ENCODE results near the gene CDC123.
"Not testable (repeated sequence)": the region's sequence is repeated elsewhere in the genome, so short reads cannot be mapped to it uniquely, and the experiment has no call there.

Gene CDC123

DNA sequence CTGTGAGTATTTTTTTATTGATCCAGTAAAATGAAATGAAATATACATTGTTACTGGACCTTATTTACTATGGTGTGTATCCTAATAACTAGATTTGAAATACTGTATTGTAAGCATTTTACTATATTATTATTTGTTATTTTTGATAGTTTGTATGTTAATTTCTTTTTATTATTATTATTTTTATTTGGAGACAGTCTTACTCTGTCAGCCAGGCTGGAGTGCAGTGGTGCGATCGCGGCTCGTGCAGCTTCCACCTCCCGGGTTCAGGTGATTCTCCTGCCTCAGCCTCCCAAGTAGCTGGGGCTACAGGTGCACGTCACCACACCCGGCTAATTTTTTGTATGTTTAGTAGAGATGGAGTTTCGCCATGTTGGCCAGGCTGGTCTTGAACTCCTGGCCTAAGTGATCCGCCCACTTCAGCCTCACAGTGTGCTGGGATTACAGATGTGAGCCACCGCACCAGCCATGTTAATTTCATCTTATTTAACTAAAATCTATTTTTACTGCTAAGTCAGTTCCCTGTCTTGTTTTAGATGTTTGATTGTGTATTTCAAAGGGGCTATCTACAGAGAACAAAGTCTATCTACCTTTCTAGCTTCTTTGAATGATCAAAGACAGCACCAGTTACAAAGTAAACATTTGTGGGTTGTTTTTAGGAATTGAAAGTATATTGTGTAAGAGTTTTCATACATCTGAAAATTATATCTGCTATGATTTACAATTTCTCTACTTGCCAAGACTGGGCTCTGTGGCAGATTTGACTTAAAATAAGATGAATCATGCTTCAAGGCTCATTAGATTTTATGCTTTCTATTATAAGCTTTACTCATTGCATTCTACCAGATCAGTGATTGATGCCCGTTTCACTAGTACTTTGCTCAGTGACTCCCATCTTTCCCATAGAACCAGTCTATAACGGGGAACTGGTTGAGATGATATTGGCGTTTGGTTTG, 41.6 kb downstream of the CDC123 start:
- DNase-seq, result no peak

DNA sequence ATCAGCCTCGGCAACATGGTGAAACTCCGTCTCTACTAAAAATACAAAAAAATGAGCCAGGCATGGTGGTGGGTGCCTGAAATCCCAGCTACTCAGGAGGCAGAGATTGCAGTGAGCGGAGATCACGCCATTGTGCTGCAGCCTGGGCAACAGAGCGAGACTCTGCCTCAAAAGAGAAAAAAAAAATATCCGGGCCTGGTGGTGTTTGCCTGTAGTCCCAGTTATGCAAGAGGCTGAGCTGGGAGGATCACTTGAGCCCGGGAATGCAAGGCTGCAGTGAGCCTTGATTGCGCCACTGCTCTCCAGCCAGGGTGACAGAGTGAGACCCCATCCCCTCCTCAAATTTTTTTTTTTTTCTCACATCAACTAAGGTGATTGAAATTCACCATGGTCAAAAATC, 42.8 kb downstream of the CDC123 start:
- DNase-seq, result no peak

- peak; percentile 74 for DNase-seq
Observed at GRCh38 chr10:12241810-12242529, 46.0 kb downstream of the CDC123 start.

DNA sequence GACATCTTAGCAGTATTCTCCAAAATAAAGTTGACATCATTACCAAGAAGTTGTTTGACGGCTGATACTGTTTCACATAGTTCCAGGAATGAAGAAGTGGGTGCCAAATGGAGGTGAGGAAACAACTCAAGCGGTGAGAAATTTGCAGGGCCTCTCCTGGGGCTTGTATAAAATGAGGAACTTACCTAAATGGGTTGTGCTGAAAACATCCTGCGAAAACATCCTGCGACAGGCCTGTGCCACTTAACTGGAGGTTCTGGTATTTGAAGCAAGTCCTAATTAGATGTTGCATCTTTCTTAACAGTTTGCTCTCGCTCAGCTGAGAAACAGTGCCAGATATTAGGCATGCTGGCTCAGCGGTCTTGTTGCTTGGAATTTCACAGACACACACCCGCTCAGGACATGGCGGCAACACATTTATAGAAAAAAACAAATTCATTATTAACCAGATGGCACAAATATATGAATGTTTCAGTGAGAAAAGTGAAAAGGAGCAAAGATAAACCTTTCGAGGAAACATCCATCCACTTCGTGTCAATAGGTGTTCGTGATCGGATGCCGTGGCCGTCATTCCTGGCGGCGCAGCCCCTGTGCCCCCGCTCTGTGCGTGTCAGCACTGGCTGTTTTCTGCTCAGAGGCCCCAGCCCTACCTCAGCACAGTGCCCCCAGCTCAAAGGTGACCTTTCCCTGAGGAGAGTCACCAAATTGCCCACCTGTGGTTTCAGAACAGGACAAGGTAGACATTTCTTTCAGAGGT, 48.1 kb downstream of the CDC123 start:
- no peak for DNase-seq

- DNase-seq, result no peak
Observed at GRCh38 chr10:12250181-12250580, 54.2 kb downstream of the CDC123 start.

- DNase-seq, result not testable (repeated sequence)
Observed at GRCh38 chr10:12250702-12251101, 54.7 kb downstream of the CDC123 start.

DNA sequence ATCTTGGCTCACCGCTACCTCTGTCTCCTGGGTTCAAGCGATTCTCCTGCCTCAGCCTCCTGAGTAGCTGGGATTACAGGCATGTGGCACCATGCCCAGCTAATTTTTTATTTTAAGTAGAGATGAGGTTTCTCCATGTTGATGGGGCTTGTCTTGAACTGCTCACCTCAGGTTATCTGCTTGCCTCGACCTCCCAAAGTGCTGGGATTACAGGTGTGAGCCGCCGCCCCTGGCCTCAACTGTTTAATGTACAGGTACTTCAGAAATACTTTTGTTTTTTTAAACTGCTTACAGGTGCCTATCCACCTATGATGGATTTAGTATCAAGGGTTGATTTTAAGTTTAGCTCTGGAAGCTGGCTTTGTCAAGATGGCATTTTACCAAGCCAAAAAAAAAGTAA, 55.6 kb downstream of the CDC123 start:
- DNase-seq, result no peak

DNA sequence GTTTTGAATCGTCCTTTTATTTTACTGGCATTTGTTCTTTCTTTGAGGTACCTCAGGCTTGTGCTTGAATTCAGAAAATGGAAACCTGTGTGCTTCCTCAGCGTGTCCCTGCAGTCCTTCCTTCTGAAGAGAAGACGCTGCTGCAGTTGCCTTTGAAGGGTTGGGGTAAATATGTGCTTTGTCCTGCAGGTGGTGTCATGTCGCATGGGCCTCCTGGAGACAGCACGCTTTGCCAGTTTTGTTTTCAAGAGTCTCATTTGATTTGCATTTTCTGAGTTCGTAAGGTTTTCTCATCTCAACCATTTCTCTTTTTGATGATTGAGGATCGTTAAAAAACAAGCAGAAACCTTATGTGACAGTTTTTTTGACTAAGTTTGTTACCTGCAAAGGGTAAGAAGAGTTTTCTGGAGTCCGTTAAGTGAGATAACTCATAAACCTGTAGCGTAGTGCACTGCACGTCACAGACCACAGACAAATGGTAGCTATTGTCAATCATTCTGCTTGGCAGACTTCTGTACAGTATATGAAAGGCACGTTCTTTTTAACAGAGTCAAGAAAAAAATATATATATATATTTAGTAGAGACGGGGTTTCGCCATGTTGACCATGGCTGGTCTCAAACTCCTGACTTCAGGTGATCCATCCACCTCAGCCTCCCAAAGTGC, 57.0 kb downstream of the CDC123 start:
- no peak for DNase-seq

GRCh38 chr10:12255048-12255447, 59.1 kb downstream of the CDC123 start:
- no peak for DNase-seq

GRCh38 chr10:12259988-12260387, 64.0 kb downstream of the CDC123 start:
- DNase-seq, result no peak

GRCh38 chr10:12262278-12262981, 66.4 kb downstream of the CDC123 start:
- DNase-seq, result no peak

GRCh38 chr10:12264204-12264940, 68.4 kb downstream of the CDC123 start:
- DNase-seq, result peak; percentile 89

- no peak for DNase-seq
Observed at GRCh38 chr10:12269056-12269455, 73.1 kb downstream of the CDC123 start.

GRCh38 chr10:12271210-12271540, 75.2 kb downstream of the CDC123 start:
- DNase-seq, result no peak

DNA sequence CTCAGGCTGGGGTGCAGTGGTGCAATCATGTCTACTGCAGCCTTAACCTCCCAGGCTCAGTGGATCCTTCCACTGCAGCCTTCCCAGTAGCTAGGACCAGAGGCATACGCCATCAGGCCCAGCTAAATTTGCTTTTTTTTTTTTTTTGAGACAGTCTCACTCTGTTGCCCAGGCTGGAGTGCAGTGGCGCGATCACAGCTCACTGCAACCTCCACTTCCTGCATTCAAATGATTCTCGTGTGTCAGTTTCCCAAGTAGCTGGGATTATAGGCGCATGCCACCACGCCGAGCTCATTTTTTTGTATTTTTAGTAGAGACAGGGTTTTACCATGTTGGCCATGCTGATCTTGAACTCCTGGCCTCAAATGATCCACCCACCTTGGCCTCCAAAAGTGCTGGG, 81.9 kb downstream of the CDC123 start:
- not testable (repeated sequence) for DNase-seq

DNA sequence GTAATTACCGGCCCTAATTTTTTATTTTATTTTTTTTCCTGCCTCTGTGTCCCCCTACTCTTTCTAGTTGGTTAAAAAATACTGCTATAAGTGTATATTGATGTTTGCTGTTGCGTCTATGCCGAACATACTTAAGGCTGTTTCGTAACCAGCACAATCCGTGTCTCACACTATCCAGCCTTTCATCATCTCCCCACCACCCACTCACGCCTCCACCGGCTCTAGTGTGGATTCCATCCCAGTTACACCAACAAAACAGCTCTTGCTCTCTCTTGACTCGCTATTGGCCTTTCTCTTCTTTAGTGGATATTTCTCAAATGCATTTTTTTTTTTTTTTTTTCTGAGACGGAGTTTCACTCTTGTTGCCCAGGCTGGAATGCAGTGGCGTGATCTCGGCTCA, 83.3 kb downstream of the CDC123 start:
- DNase-seq, result no peak

DNA sequence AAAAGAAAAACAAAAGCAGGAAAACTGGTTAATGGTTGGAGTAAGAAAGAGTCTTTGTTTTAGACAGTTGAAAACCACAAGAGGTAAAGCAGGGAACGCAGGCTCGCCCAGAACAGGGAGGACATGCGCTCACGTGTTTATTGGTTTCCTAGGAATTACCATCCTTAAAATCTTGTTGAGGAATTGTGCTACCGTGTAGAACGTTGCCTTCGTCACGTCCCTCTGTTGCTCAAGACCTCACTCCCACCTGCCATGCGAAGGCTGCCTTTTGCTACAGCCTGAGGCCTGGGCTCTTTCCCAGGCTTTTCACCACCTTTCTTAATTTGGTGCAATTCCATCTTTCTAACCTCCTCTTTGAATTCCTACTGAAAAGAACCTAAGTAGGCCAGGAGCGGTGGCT, 91.8 kb downstream of the CDC123 start:
- DNase-seq, result no peak

GRCh38 chr10:12297784-12298183, 101.8 kb downstream of the CDC123 start:
- not testable (repeated sequence) for DNase-seq

- no peak for DNase-seq
Observed at GRCh38 chr10:12299222-12299965, 103.4 kb downstream of the CDC123 start.

Measured in activated effector memory CD4-positive, alpha-beta T cell treated with anti-CD3 and anti-CD28 coated beads, Interleukin-2, amount 50 U/mL, for 16 hours (primary cell).